K562 (cell line): Measurements from ENCODE around the gene TESMIN. TPM values are rescaled to one million over a fixed set of nuclear protein-coding genes. Genes with fewer than 3 reads are reported as not detected.
A peak's percentile ranks its signal among the peaks of the same experiment; 100 is the strongest.

Source experiments
- CBFA2T3 ChIP-seq: fragments of 450-650 bp; IDR thresholded peaks from 2 replicates; pipeline ENCODE4 v1.6.1; 2017
- CCNT2 ChIP-seq: IDR thresholded peaks from 2 replicates; pipeline ENCODE4 v1.6.1; 2011; ENCODE audit warnings: borderline replicate concordance, low read depth, mild to moderate bottlenecking, moderate library complexity, mixed read lengths, low read length; ENCODE audit not compliant: insufficient read length; ENCODE audit errors: extremely low read depth
- CHD2 ChIP-seq: IDR thresholded peaks from 2 replicates; pipeline ENCODE4 v1.6.1; 2011; ENCODE audit warnings: low read depth, low read length
- HCFC1 ChIP-seq: IDR thresholded peaks from 2 replicates; pipeline ENCODE4 v1.6.1; 2012; ENCODE audit warnings: low read depth, low read length, improper control_type of control experiment
- KDM4B ChIP-seq, 2 experiments: fragments of 450-650 bp in 1 of 2; sonication (generic) in 1 of 2; IDR thresholded peaks; 2 replicates each; pipeline ENCODE4 v1.6.1; 2016 to 2017; ENCODE audit warnings: borderline replicate concordance in 2 of 2, antibody characterized with exemption in 1 of 2, low read depth in 1 of 2, mild to moderate bottlenecking in 1 of 2
- LEF1 ChIP-seq: fragments of 450-650 bp; IDR thresholded peaks from 2 replicates; pipeline ENCODE4 v1.6.1; 2016; ENCODE audit warnings: mild to moderate bottlenecking
- MECOM ChIP-seq: fragments of 250-450 bp; sonication (Bioruptor Pico); IDR thresholded peaks from 2 replicates; pipeline ENCODE4 v1.8.0; 2022; ENCODE audit warnings: inconsistent platforms
- MXI1 ChIP-seq: IDR thresholded peaks from 2 replicates; pipeline ENCODE4 v1.6.1; 2011; ENCODE audit warnings: low read depth, mild to moderate bottlenecking, improper control_type of control experiment, low read length
- POLR2AphosphoS5 ChIP-seq: IDR thresholded peaks from 2 replicates; pipeline ENCODE4 v1.6.1; 2011; ENCODE audit warnings: mild to moderate bottlenecking, low read depth, low read length, moderate library complexity; ENCODE audit not compliant: control insufficient read depth, insufficient read depth
- POLR2B ChIP-seq: fragments of 450-650 bp; IDR thresholded peaks from 2 replicates; pipeline ENCODE4 v1.6.1; 2018; ENCODE audit warnings: low read depth; ENCODE audit not compliant: partially characterized antibody
- POLR2G ChIP-seq: fragments of 200-400 bp; formaldehyde crosslinking; IDR thresholded peaks from 2 replicates; pipeline ENCODE4 v1.6.1; 2017; ENCODE audit warnings: low read depth, mild to moderate bottlenecking, antibody characterized with exemption, low read length, moderate library complexity
- PRPF4 ChIP-seq: fragments of 200-400 bp; formaldehyde crosslinking; IDR thresholded peaks from one replicate; pipeline ENCODE4 v1.6.1; 2017; ENCODE audit warnings: low read length, low read depth, mild to moderate bottlenecking; ENCODE audit not compliant: insufficient read depth, poor library complexity, severe bottlenecking
- RBFOX2 ChIP-seq: fragments of 200-400 bp; formaldehyde crosslinking; IDR thresholded peaks from 2 replicates; pipeline ENCODE4 v1.6.1; 2017; ENCODE audit warnings: low read depth, mild to moderate bottlenecking, low read length, moderate library complexity
- SMC3 ChIP-seq: conservative IDR thresholded peaks from 2 replicates; pipeline ENCODE4 v1.6.1; 2011; ENCODE audit warnings: low read depth, low read length, improper control_type of control experiment; ENCODE audit not compliant: insufficient read depth
- SP1 ChIP-seq: sonication (generic); formaldehyde crosslinking; IDR thresholded peaks from 2 replicates; pipeline ENCODE4 v1.8.1; 2022; ENCODE audit warnings: mild to moderate bottlenecking, missing genetic modification reagents
- ZEB2 ChIP-seq: fragments of 450-650 bp; IDR thresholded peaks from 2 replicates; pipeline ENCODE4 v1.6.1; 2016
- ZNF140 ChIP-seq: fragments of 250-450 bp; sonication (Bioruptor Pico); IDR thresholded peaks from 2 replicates; pipeline ENCODE4 v1.8.0; 2021; ENCODE audit warnings: moderate library complexity, mild to moderate bottlenecking, inconsistent platforms
- ZNF79 ChIP-seq: fragments of 250-450 bp; sonication (Bioruptor Pico); IDR thresholded peaks from 2 replicates; pipeline ENCODE4 v1.4.0; 2020; ENCODE audit warnings: low read depth, mild to moderate bottlenecking, moderate library complexity
- polyA plus RNA-seq, 8 experiments: library from polyadenylated mRNA; depleted of rRNA in 4 of 8; stranded (reverse) in 5 of 8; unstranded in 3 of 8; fragments of >200 nt; fragmentation: Nextera tagmentation in 2 of 8; fragmentation: Illumina TruSeq in 1 of 8; extraction: Ambion mirVana in 2 of 8; extraction: Trizol in 1 of 8; gene quantifications; 2 replicates each; pipeline versions ENCODE4 v1.2.1 to v1.2.3, GENCODE V29; 2011 to 2014; ENCODE audit warnings: inconsistent platforms in 1 of 8, missing spikeins in 1 of 8
- total RNA-seq, 7 experiments: library from RNA; depleted of rRNA in 6 of 7; stranded (reverse); fragments of >200 nt in 6 of 7; fragmentation: Illumina TruSeq in 2 of 7; extraction: Trizol in 2 of 7; gene quantifications; 2 replicates each; pipeline versions ENCODE4 v1.2.1 to v1.2.3, GENCODE V29; 2011 to 2021; ENCODE audit warnings: low replicate concordance in 1 of 7
- TF ChIP-seq, protein P1 (sequence below): IDR thresholded peaks from 2 replicates; pipeline ENCODE4 v1.6.1; 2014; ENCODE audit warnings: antibody characterized with exemption
- TF ChIP-seq, protein P2 (sequence below): fragments of 200-800 bp; sonication (Bioruptor generic); IDR thresholded peaks from 2 replicates; pipeline ENCODE4 v1.6.1; 2016; ENCODE audit warnings: missing genetic modification characterization, missing compliant biosample characterization
- TF ChIP-seq, protein P3 (sequence below): fragments of 450-650 bp; formaldehyde crosslinking; IDR thresholded peaks from 2 replicates; pipeline ENCODE4 v1.4.0; 2020; ENCODE audit warnings: mild to moderate bottlenecking, mixed read lengths

The TESMIN gene
- total and polyA plus RNA-seq, 9 of the 15 experiments (the other 6 are each of a cell fraction or from before 2014, with no cell fraction given) = 8.9 to 50.5 (median 15.0) TPM

DNA sequence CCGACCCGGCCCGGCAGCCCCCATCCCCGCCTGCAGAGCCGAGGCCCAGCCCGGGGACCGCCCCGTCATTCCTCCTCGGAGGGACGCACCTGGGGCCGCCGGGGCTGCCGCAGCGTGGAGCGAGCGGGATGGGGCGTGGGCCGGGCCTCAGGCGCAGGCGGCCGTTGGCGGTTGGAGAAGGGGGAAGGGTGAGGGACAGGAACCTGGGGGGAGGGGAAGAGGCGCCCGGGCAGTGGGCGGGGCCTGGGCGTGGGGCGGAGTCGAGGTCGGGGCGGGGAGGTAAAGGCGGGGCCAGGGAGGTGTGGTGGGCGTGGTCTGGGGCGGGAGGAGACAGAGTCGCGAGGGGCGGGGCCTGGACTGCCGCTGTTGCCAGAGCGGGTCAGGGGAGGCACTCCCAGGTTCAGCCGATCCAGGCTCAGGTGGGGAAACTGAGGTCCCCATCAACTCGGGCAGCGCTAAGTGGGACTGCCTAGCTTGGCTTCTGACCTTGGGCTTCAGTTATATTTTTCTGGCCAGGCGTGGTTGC, at the start of gene TESMIN (continued):
- TF ChIP-seq, protein P1, sequence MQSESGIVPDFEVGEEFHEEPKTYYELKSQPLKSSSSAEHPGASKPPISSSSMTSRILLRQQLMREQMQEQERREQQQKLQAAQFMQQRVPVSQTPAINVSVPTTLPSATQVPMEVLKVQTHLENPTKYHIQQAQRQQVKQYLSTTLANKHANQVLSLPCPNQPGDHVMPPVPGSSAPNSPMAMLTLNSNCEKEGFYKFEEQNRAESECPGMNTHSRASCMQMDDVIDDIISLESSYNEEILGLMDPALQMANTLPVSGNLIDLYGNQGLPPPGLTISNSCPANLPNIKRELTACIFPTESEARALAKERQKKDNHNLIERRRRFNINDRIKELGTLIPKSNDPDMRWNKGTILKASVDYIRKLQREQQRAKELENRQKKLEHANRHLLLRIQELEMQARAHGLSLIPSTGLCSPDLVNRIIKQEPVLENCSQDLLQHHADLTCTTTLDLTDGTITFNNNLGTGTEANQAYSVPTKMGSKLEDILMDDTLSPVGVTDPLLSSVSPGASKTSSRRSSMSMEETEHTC = peak; percentile 58; the same call in 1 of the 2 replicates
- peak; percentile 75 for TF ChIP-seq SP1 (CRISPR knock-in tag)
- TF ChIP-seq, protein P2, sequence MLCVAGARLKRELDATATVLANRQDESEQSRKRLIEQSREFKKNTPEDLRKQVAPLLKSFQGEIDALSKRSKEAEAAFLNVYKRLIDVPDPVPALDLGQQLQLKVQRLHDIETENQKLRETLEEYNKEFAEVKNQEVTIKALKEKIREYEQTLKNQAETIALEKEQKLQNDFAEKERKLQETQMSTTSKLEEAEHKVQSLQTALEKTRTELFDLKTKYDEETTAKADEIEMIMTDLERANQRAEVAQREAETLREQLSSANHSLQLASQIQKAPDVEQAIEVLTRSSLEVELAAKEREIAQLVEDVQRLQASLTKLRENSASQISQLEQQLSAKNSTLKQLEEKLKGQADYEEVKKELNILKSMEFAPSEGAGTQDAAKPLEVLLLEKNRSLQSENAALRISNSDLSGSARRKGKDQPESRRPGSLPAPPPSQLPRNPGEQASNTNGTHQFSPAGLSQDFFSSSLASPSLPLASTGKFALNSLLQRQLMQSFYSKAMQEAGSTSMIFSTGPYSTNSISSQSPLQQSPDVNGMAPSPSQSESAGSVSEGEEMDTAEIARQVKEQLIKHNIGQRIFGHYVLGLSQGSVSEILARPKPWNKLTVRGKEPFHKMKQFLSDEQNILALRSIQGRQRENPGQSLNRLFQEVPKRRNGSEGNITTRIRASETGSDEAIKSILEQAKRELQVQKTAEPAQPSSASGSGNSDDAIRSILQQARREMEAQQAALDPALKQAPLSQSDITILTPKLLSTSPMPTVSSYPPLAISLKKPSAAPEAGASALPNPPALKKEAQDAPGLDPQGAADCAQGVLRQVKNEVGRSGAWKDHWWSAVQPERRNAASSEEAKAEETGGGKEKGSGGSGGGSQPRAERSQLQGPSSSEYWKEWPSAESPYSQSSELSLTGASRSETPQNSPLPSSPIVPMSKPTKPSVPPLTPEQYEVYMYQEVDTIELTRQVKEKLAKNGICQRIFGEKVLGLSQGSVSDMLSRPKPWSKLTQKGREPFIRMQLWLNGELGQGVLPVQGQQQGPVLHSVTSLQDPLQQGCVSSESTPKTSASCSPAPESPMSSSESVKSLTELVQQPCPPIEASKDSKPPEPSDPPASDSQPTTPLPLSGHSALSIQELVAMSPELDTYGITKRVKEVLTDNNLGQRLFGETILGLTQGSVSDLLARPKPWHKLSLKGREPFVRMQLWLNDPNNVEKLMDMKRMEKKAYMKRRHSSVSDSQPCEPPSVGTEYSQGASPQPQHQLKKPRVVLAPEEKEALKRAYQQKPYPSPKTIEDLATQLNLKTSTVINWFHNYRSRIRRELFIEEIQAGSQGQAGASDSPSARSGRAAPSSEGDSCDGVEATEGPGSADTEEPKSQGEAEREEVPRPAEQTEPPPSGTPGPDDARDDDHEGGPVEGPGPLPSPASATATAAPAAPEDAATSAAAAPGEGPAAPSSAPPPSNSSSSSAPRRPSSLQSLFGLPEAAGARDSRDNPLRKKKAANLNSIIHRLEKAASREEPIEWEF = no peak
- TF ChIP-seq SMC3 = 0 out of 2 replicates have a peak, but pooled peaks have one; percentile 25
- TF ChIP-seq POLR2B = peak; percentile 32
- TF ChIP-seq CHD2 = peak; percentile 84
- TF ChIP-seq CCNT2 = peak; percentile 93
- TF ChIP-seq HCFC1 = peak; percentile 40; the same call in 1 of the 2 replicates
- TF ChIP-seq POLR2AphosphoS5 = peak; percentile 92
- TF ChIP-seq LEF1 = peak; percentile 53; the same call in 1 of the 2 replicates
- peak in 1 of 2 experiments; percentile 75; a peak in 1 of 4 replicates for TF ChIP-seq KDM4B (IDR thresholded peaks at IDR 0.05; ENCODE audit: borderline replicate concordance in 2 of 2, low read depth in 1 of 2)
- TF ChIP-seq ZEB2 = peak; percentile 73
- TF ChIP-seq MXI1 = 0 out of 2 replicates have a peak, but pooled peaks have one; percentile 40
- TF ChIP-seq ZNF79 (CRISPR knock-in tag) = no peak
- no peak for TF ChIP-seq MECOM (CRISPR knock-in tag)
- no peak for TF ChIP-seq ZNF140
- TF ChIP-seq CBFA2T3 = peak; percentile 40; the same call in 1 of the 2 replicates
- TF ChIP-seq PRPF4 = peak; percentile 97
- TF ChIP-seq, protein P3, sequence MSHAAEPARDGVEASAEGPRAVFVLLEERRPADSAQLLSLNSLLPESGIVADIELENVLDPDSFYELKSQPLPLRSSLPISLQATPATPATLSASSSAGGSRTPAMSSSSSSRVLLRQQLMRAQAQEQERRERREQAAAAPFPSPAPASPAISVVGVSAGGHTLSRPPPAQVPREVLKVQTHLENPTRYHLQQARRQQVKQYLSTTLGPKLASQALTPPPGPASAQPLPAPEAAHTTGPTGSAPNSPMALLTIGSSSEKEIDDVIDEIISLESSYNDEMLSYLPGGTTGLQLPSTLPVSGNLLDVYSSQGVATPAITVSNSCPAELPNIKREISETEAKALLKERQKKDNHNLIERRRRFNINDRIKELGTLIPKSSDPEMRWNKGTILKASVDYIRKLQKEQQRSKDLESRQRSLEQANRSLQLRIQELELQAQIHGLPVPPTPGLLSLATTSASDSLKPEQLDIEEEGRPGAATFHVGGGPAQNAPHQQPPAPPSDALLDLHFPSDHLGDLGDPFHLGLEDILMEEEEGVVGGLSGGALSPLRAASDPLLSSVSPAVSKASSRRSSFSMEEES (CRISPR knock-in tag) = no peak
- TF ChIP-seq POLR2G = peak; percentile 89
- peak; percentile 80 for TF ChIP-seq RBFOX2
